Thyroid gland (tissue), 4 donors: ENCODE data around the gene SNAP91.

Experiments used
- POLR2A ChIP-seq, 2 donors: fragments of 450-650 bp; IDR thresholded peaks; one replicate each; pipeline ENCODE4 v1.6.1; 2017; ENCODE audit warnings: antibody characterized with exemption in 2 of 2, mild to moderate bottlenecking in 2 of 2, moderate library complexity in 1 of 2
- TF ChIP-seq, protein P1 (sequence below), 6 experiments: fragments of 200-600 bp in 3 of 6; fragments of 450-650 bp in 3 of 6; sonication (generic) in 3 of 6; IDR thresholded peaks; one replicate each; pipeline ENCODE4 v1.5.1; 2016 to 2019; ENCODE audit warnings: antibody characterized with exemption in 6 of 6, mild to moderate bottlenecking in 2 of 6, inconsistent platforms in 1 of 6, moderate library complexity in 1 of 6

DNA sequence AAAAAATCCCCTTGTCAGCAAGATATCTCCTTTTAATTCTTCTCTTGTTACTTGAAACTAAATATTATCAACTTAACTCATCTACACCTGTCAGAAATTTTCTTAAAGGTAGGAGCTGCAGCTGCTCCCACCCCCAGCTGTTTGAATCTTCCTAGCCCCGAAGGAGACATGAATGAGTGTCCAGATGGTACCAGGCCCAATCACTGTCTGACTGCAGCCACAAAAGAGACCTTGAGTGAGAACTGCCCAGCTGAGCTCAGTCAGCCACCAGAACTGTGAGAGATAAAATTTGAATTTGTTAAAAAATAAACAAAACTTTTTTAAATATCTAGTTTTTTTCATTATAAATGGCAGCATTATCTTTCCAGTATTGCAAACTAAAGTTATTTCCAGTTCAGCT, 111.8 kb downstream of the SNAP91 start:
- no peak for TF ChIP-seq POLR2A (IDR thresholded peaks at IDR 0.05)
- TF ChIP-seq, protein P1, sequence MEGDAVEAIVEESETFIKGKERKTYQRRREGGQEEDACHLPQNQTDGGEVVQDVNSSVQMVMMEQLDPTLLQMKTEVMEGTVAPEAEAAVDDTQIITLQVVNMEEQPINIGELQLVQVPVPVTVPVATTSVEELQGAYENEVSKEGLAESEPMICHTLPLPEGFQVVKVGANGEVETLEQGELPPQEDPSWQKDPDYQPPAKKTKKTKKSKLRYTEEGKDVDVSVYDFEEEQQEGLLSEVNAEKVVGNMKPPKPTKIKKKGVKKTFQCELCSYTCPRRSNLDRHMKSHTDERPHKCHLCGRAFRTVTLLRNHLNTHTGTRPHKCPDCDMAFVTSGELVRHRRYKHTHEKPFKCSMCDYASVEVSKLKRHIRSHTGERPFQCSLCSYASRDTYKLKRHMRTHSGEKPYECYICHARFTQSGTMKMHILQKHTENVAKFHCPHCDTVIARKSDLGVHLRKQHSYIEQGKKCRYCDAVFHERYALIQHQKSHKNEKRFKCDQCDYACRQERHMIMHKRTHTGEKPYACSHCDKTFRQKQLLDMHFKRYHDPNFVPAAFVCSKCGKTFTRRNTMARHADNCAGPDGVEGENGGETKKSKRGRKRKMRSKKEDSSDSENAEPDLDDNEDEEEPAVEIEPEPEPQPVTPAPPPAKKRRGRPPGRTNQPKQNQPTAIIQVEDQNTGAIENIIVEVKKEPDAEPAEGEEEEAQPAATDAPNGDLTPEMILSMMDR (IDR thresholded peaks at IDR 0.05), result no peak
